GM21360 (cell line): Measurements from ENCODE around the gene DGKI.

ENCODE experiments used
- ATAC-seq: cut with Tn5 transposase; IDR thresholded peaks from one replicate; pipeline ENCODE4 v1.9.1; 2021; ENCODE audit warnings: mild to moderate bottlenecking, moderate library complexity; ENCODE audit not compliant: unreplicated experiment

The DGKI gene

GRCh38 chr7:137563981-137564380, 282.8 kb downstream of the DGKI start:
- no peak for ATAC-seq

DNA sequence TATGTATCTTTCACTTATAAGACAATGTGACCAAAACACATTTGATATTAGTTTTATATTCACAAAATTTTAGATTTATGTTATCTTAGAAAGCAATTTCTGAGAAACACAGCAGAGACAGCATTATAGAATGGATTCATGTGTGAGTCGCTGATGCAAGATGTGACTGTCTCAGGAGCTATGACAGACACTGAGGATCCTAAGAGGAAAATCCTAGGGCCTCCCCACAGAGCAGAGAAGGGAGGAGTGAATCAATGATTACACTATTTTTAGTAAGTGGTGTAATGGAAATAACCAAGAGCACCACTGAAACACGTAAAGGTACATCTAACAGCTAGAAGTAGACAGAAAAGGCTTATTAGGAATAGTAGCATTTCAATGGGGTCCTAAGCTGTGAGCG, 299.3 kb downstream of the DGKI start:
- ATAC-seq, result no peak

DNA sequence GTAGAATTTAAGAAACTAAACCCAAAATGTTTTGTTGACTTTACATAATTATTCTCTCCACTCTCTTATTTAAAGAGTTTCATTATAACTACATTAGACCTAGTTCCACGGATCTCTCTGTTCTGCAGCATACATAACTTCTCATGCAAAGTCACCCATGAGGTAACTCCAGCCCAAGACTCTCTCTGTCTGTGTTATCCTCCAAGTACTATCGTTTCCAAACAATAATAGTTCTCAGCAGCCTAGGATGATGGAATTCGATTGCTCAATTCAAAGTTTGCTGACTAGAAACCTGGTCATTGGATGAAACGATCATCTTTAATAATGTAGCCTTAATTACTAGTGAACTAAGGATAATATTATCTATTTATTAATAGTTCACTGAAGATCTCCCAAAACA, 300.1 kb downstream of the DGKI start:
- ATAC-seq, result no peak

DNA sequence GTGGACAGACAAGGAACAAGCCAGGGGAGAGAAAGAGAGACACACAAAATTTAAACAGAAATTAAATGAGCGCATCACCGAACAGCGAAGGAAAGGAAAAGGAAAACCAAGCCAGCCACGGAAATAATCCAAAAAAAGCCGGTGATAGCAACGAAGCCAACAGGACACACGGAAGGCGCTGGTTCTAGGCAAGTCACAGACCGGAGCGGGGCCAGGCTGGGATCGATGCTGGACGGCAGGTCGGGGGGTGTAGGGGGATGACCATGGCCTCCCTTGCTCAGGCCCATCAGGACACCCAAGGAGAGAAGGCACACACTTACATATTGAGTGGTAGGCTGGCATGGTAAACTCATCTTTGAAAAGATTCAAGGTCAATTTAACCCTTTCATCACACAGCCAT, 300.8 kb downstream of the DGKI start:
- no peak for ATAC-seq

- no peak for ATAC-seq
These were observed 301.6 kb downstream of the DGKI start for GRCh38 chr7:137545059-137545716.

DNA sequence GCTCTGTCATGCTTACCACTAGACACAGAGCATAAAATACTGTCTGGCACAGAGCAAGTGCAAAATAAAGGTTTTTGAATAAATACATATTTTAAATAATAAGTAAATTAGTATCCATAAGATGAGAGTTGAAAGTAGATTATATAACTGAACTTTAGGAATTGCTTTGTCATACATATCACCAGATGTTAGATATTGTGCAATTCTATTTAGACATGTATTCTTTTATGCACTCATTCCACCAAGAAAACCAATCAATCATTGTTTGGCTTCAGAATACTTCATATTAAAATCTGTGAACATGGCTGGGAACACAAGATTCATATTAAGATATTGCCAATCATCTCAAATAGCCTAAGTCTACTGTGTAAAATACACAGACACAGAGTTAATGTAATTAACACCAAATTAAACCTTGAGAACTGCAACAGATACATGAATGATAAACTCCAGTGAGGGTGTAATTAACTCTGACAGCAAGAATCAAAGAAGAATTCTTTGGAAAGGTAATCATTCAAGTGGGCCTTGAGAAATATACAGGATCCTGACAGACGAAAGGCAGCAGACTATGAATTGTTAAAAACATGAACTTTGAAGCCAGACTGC, 302.2 kb downstream of the DGKI start:
- ATAC-seq, result no peak

- no peak for ATAC-seq
These were observed 307.6 kb downstream of the DGKI start for GRCh38 chr7:137539111-137539715.

GRCh38 chr7:137538361-137538762, 308.4 kb downstream of the DGKI start:
- no peak for ATAC-seq

DNA sequence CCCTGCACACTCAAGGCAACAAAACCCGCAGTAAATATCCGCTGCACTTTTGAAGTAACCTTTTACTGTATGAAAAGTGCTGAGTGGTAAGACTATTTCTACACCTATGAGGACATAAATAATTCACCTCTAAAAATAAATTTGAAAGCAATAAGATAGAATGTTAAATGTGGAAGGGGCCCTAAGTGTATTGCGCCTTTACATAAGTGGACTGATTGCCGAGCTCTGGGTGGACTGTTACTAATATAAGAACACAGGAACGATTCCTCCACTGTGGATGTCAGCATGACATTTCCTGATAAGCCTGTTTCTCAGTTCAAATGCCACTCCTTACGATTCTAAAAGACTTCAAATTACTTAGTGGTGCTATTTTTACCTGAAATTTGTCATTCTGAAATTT, 311.2 kb downstream of the DGKI start:
- ATAC-seq, result no peak

- no peak for ATAC-seq
These were observed 315.1 kb downstream of the DGKI start for GRCh38 chr7:137531671-137532070.

DNA sequence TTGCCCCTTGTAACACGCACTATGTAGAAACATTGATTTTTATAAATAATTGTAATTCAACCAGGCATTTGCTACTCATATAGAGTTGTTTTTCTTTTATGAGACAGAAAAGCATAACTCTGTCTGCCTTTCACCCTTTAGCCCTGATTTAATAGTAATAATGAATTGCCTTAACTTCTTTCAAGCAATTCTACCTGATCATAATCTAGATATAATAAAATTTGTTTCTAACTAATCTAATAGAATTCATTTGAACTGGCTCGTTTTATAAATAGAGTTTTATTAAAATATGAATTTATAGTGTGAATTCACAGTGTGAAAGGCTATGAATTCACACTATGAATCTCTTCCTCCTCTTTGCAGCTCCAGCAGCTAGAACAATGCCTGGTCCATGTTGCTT, 319.1 kb downstream of the DGKI start:
- no peak for ATAC-seq

DNA sequence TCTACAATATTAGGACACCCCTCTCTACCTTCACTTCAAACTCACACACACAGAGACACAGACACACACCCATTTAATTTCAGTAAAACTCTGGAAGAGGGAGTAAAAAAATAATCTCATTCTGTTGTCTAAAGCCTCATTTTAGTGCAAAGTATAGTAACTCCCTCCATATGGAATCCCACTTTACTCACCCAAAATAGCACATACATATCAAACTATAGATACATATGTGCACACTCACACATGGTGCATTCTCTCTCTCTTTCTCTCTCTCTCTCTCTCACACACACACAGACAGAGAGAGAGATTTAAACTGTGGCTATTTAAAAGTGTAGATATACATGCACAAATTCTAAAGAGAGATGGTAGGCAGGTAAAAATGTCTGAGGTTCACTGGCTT, 323.6 kb downstream of the DGKI start:
- no peak for ATAC-seq

DNA sequence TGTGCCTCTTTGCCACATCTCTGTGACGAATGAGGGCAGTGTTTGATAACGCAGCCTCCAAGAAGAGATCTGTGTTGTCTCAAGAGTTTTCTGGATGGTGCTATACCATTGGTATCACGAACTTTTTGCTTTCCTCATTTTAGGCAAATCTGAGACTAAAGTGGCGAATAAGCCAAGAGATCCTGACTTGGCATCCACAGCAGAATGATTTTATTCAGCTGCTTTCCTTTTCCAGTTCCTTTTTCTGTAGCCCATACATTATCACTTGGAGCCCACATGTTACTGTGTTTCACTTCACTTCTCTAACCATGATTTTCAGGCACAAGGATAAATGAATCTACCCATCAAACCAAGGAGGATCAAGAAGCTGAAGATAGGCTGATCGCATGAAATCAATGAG, 325.3 kb downstream of the DGKI start:
- ATAC-seq, result no peak

GRCh38 chr7:137519947-137520346, 326.8 kb downstream of the DGKI start:
- no peak for ATAC-seq

- no peak for ATAC-seq
These were observed 327.5 kb downstream of the DGKI start for GRCh38 chr7:137519181-137519691.

- no peak for ATAC-seq
These were observed 333.7 kb downstream of the DGKI start for GRCh38 chr7:137513091-137513490.

- ATAC-seq, result no peak
These were observed 339.7 kb downstream of the DGKI start for GRCh38 chr7:137507096-137507495.

- ATAC-seq, result no peak
These were observed 340.7 kb downstream of the DGKI start for GRCh38 chr7:137506031-137506430.

- no peak for ATAC-seq
These were observed 345.2 kb downstream of the DGKI start for GRCh38 chr7:137501562-137501961.

- ATAC-seq, result no peak
These were observed 353.9 kb downstream of the DGKI start for GRCh38 chr7:137492889-137493288.

DNA sequence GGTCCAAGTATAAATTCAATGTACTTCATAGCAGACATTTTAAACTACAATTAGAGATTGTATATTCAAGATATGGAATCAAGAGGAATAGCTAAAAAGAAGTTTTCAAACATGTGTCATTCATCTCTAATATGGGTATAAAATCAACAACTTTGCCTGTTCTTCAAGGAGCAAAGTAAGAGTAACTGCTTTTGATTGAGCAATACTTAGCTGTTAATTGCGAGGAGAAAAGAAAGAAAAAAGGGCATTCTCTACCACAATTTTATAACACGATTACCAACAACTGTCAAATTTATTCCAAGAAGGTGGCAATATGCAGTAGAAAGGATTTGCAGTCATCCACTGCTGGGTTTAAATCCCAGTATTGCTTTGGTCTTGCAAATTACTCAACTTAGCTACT, 356.9 kb downstream of the DGKI start:
- ATAC-seq, result no peak

DNA sequence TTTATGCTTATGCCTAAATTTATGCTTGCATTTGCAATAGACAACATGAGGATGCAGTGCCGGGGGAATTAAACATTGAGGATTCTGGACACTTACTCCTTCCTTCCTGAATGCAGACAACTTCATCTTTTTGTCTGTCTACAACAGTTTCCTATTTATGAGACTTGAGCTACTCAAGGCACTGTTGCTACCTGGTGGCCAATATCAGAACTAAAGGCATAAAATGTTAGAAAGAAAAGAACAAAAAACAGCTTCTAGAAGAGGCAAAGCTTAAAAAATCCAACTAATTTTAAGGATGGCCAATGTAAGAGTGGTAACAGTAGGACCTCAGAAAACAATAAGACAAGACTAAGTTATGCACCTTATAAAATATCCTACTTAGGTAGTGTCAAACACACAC, 358.7 kb downstream of the DGKI start:
- ATAC-seq, result no peak
